Esophagus squamous epithelium (tissue), 5 donors: Measurements from ENCODE around the gene LRIG1. TPM values are rescaled to one million over a fixed set of nuclear protein-coding genes. Genes with fewer than 3 reads are reported as not detected.

Experiments used
- DNase-seq: peaks from one replicate; lab custom pipeline; 2025; lab: John Stamatoyannopoulos, UW
- H3K27ac ChIP-seq, 4 donors: fragments of 200-600 bp; sonication (generic); one replicate each; pipeline ENCODE4 v1.5.1; 2016 to 2019; ENCODE audit warnings: mild to moderate bottlenecking in 1 of 4
- H3K27me3 ChIP-seq, 4 donors: fragments of 200-600 bp; sonication (generic); 1 replicate in 3 of 4; 2 replicates in 1 of 4; pipeline versions ENCODE4 v1.5.1 to v1.6.0; 2017 to 2021; ENCODE audit warnings: antibody characterized with exemption in 1 of 4
- H3K36me3 ChIP-seq, 3 donors: fragments of 200-600 bp; sonication (generic); one replicate each; pipeline ENCODE4 v1.5.1; 2016 to 2019
- H3K4me1 ChIP-seq, 3 donors: fragments of 200-600 bp; sonication (generic); one replicate each; pipeline ENCODE4 v1.5.1; 2017 to 2019
- H3K4me3 ChIP-seq, 4 donors: fragments of 200-600 bp; sonication (generic); 1 replicate in 3 of 4; 2 replicates in 1 of 4; pipeline ENCODE4 v1.5.1; 2016 to 2019; ENCODE audit warnings: mild to moderate bottlenecking in 2 of 4, moderate library complexity in 1 of 4
- H3K9me3 ChIP-seq, 3 donors: fragments of 200-600 bp; sonication (generic); one replicate each; pipeline ENCODE4 v1.5.1; 2016 to 2019
- POLR2A ChIP-seq, 4 donors: fragments of 450-650 bp; IDR thresholded peaks; one replicate each; pipeline ENCODE4 v1.6.1; 2017; ENCODE audit warnings: antibody characterized with exemption in 4 of 4, mild to moderate bottlenecking in 4 of 4, moderate library complexity in 3 of 4
- WGBS, 2 donors: methylation state at CpG; one replicate each; pipeline ENCODE4 v1.1.5; 2018; 5-methylcytosine and 5-hydroxymethylcytosine counted together
- intact Hi-C: fragments of 100-400 bp; cut with DNase I; formaldehyde crosslinking; loops from one replicate; pipeline ENCODE4 v1.15.0; 2022
- total RNA-seq, 4 donors: library from RNA; depleted of rRNA; stranded (reverse); fragments of >200 nt; gene quantifications; one replicate each; pipeline ENCODE4 v1.1.0, GENCODE V29; 2016
- TF ChIP-seq, protein P1 (sequence below), 6 experiments: fragments of 450-650 bp in 4 of 6; fragments of 200-600 bp in 2 of 6; sonication (generic) in 2 of 6; IDR thresholded peaks; one replicate each; pipeline ENCODE4 v1.5.1; 2016 to 2019; ENCODE audit warnings: antibody characterized with exemption in 6 of 6, mild to moderate bottlenecking in 4 of 6, moderate library complexity in 4 of 6
- donor health status: DM: yes; HTN: yes; CAD: no.

Gene LRIG1
- total RNA-seq, 4 donors from 2014 or later = 7.5 to 30.5 (median 15.1) TPM

DNA sequence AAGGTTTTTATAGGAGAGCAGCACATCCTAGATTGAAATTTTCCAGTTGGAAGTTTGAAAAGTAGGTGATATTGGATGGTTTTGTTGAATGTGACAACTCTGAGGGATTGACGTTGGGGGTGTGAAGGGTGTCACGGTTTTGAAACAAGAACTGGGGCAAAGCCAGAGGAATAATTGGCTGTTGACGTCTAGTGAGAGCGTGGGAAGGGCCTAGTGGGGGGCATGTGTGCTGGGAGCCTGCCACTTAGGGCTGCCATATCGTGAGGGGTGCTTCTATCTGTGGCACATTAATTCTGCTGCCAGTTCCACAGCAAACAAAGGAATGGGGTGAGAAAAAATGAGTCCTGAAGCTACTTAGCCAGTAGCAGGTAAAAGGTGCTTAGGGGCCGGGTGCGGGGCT lies 129.4 kb downstream of the LRIG1 start:
- WGBS, 2 donors = 83 to 88% methylated on average over 7 of the region's 7 CpGs
- intact Hi-C loops = no loop called here

DNA sequence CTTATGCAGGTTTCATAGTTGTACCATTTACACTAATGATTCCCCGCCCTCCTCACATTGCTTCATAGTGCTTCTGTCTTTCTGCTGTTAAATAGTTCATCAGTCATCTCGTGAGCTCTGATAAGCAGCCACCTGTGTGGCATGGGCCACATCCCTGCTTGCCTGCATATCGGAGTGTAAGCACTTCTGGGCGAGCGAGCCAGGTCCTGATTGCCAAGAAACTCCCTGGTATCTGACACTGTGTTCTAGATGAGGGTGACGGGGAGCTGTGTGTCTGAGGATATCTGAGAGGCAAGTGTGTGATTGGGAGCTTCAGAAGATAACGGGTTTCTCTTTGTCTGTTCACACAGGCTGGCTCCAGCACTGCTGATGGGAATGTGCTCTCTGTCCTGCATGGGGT lies 130.6 kb downstream of the LRIG1 start:
- H3K27ac ChIP-seq = no peak overlapping the region
- no peaks in the 10 kb centered on the region for H3K27me3 ChIP-seq
- TF ChIP-seq, protein P1, sequence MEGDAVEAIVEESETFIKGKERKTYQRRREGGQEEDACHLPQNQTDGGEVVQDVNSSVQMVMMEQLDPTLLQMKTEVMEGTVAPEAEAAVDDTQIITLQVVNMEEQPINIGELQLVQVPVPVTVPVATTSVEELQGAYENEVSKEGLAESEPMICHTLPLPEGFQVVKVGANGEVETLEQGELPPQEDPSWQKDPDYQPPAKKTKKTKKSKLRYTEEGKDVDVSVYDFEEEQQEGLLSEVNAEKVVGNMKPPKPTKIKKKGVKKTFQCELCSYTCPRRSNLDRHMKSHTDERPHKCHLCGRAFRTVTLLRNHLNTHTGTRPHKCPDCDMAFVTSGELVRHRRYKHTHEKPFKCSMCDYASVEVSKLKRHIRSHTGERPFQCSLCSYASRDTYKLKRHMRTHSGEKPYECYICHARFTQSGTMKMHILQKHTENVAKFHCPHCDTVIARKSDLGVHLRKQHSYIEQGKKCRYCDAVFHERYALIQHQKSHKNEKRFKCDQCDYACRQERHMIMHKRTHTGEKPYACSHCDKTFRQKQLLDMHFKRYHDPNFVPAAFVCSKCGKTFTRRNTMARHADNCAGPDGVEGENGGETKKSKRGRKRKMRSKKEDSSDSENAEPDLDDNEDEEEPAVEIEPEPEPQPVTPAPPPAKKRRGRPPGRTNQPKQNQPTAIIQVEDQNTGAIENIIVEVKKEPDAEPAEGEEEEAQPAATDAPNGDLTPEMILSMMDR (IDR thresholded peaks at IDR 0.05) = no peak
- no peak for TF ChIP-seq POLR2A (IDR thresholded peaks at IDR 0.05)
- no peaks in the 10 kb centered on the region for H3K9me3 ChIP-seq
- no peaks in the 10 kb centered on the region for H3K4me1 ChIP-seq
- intact Hi-C loops = no loop called here
- DNase-seq = no peak
- peaks cover 0 to 36% (median 0%) of the 10 kb centered on the region in 3 donors for H3K36me3 ChIP-seq
- no peak overlapping the region for H3K4me3 ChIP-seq
- 92 to 93% methylated on average over 4 to 7 of the region's 7 CpGs for WGBS, 2 donors

More for the DNA sequence above, 129.4 kb downstream of the LRIG1 start:
- DNase-seq = no peak
- Histone ChIP-seq H3K36me3 (peaks cover 0 to 48% (median 0%) of the 10 kb centered on the region in 3 donors), H3K27me3 (no peaks in the 10 kb centered on the region), H3K4me1 (no peaks in the 10 kb centered on the region), H3K9me3 (no peaks in the 10 kb centered on the region), H3K4me3 (no peak overlapping the region), H3K27ac (no peak overlapping the region)
- TF ChIP-seq, protein P1 (IDR thresholded peaks at IDR 0.05) = no peak
- no peak for TF ChIP-seq POLR2A (IDR thresholded peaks at IDR 0.05)

DNA sequence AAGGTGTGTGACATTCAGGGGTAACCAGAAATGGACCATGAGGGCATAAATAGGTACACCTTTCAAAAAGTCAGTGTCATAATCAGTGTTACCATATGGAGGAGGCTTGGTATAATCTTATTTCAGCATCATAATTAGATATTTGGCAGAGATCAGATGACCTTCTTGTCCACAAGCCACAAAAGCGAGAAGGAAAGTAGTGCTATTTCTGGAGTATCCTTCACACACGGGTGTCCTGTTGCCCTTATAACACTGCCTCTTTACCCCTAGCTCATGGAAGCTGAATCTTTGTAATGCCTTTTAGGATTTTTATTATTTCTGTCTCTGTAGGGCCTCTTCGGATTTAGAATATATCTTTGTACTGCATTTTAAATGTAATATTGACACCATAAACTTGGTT lies 132.8 kb downstream of the LRIG1 start:
- intact Hi-C loops = no loop called here
- H3K4me1 ChIP-seq = no peaks in the 10 kb centered on the region
- H3K36me3 ChIP-seq = peaks cover 0 to 22% (median 0%) of the 10 kb centered on the region in 3 donors
- no peak overlapping the region for H3K27ac ChIP-seq
- TF ChIP-seq, protein P1 (IDR thresholded peaks at IDR 0.05) = no peak
- TF ChIP-seq POLR2A (IDR thresholded peaks at IDR 0.05) = no peak
- H3K4me3 ChIP-seq = no peak overlapping the region
- DNase-seq = no peak
- H3K9me3 ChIP-seq = no peaks in the 10 kb centered on the region
- H3K27me3 ChIP-seq = no peaks in the 10 kb centered on the region
- WGBS, 2 donors = 81 to 85% methylated on average over 3 of the region's 3 CpGs

DNA sequence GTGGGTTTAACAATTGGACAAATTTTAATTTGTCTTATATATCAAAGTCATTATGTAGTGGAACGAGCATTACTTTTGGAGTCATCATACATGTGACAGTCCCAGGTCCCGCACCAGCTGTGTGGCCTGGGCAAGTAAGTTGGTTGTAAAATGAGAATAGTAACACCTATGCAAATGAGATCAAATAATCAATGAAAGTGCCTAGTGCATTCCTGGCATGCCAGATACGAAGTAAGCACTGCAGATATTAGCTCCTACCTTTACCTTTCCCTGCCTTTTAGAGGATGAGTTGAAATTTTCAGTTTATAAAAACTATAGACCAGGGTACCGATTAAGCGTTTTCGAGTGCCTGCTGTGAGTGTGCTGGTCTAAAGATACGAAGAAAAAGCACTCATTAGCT lies 134.1 kb downstream of the LRIG1 start:
- H3K4me1 ChIP-seq = no peaks in the 10 kb centered on the region
- WGBS, 2 donors = 95% methylated on average over 7 of the region's 7 CpGs
- no peak overlapping the region for H3K4me3 ChIP-seq
- DNase-seq = no peak
- H3K36me3 ChIP-seq = peaks cover 0 to 18% (median 0%) of the 10 kb centered on the region in 3 donors
- intact Hi-C loops = no loop called here
- no peaks in the 10 kb centered on the region for H3K27me3 ChIP-seq
- H3K27ac ChIP-seq = no peak overlapping the region
- H3K9me3 ChIP-seq = no peaks in the 10 kb centered on the region
- TF ChIP-seq POLR2A (IDR thresholded peaks at IDR 0.05) = no peak
- TF ChIP-seq, protein P1 (IDR thresholded peaks at IDR 0.05) = no peak

DNA sequence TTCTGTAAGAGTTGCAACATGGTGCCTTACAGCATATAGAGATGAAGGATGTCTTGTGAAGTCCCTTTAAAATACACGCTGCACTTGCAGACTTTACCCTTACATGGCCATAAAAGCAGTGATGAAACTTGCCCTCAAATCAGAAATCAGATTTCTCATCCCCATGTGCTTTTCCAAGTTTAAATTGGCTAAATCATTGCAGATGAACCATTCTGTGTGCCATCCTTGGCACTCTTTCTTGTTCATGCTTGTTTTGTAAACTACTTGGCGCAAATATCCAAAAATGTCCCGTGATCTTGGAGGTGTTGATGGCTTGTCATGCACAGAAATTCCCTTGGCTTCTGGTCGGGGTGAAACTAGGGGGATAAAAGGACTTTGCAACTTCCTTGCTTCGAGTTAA lies 135.7 kb downstream of the LRIG1 start:
- H3K4me1 ChIP-seq = no peaks in the 10 kb centered on the region
- H3K36me3 ChIP-seq = peaks cover 0 to 2% (median 0%) of the 10 kb centered on the region in 3 donors
- no peak overlapping the region for H3K27ac ChIP-seq
- no peaks in the 10 kb centered on the region for H3K27me3 ChIP-seq
- no peaks in the 10 kb centered on the region for H3K9me3 ChIP-seq
- intact Hi-C loops = no loop called here
- 83 to 85% methylated on average over 5 of the region's 5 CpGs for WGBS, 2 donors
- DNase-seq = no peak
- H3K4me3 ChIP-seq = no peak overlapping the region
- TF ChIP-seq, protein P1 (IDR thresholded peaks at IDR 0.05) = no peak
- no peak for TF ChIP-seq POLR2A (IDR thresholded peaks at IDR 0.05)
